Measurements from ENCODE around the gene CAMK1D.
"Not testable (repeated sequence)": the region's sequence is repeated elsewhere in the genome, so short reads cannot be mapped to it uniquely, and the experiment has no call there.

CAMK1D gene

GRCh38 chr10:12340371-12340770 lies 9.0 kb upstream of the CAMK1D start:
- no peak for DNase-seq

- DNase-seq: no peak
Observed at GRCh38 chr10:12340937-12341336, 8.4 kb upstream of the CAMK1D start.

GRCh38 chr10:12341526-12341925 lies 7.8 kb upstream of the CAMK1D start:
- DNase-seq: no peak

DNA sequence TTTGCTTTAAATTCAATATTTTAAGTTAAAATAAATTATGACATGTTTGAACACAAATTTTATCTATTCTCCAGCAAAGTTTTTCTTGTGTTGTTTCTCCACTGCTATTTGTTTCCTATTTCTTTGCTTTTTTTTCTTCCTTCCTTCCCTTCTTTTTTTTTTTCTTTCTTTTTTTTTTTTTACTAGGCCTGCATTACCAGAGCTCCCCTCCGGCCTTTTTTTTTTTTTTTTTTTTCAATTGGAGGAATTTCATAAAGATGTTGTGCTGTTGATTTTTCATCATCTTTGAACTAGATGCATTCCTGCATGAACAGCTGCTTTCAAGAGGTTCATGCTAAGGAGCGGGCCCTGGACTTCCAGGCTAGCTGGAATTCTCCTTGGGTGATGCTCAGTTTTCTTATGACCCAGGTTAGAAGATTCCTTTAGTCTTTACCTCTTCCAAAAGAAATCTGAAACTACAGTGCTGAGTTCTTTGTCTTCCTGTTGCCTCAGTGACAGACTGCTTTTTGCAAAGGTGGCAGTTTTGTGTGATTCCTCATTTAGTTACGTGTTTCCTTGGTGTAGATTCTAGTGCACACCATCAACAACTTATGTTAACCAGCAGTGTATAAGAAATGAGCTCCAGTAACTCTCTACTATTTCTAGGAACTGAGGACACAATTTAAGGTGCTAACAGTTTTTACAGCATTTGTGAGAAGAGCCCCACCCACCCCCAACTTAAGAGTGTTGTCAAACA lies 4.8 kb upstream of the CAMK1D start:
- no peak for DNase-seq

DNA sequence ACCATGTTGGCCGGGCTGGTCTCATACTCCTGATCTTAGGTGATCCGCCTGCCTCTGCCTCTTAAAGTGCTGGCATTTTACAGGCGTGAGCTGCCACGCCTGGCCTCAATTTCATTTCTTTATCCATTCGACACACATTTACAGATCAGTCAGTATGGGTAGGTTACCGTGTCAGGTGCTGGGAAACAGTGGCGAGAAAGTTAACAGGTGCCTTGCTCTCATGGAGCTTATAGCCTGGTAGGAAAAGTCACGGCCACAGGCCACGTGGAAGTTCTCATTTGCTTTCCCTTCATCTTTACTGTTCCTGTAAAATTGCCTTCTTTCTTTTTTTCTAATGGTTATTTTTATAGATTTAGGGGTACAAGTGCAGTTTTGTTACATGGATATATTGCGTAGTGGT lies 2.6 kb upstream of the CAMK1D start:
- no peak for DNase-seq

DNA sequence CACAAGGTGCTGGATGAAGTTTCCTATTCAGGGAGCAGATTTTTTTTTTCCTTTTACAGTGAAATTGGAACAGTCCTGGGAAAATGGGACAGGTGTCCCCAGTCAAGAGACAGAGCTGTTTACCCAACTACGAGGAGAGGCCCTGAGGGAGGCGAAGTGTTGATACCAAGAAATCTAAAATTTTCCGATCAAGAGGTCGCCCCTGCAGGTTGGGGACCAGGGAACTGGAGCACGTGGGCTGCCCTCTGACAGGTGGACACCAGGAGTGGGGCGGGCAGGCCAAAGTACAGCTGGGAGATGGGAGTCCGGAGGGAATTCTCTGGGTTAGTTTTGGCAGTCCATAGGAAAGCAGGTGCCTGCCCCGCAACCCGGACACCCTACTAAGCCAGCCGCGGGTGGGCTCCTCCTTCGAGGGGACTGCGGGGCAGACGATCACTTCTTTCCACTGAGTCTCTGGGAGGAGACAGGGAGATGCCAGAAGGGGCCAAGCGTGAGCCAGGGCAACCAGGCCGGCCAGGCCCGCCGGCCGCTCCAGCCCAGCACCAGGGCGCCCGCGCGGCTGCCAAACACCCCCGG lies 965 bp upstream of the CAMK1D start:
- DNase-seq: no peak

GRCh38 chr10:12349629-12350166 lies 351 bp downstream of the CAMK1D start:
- DNase-seq: peak; percentile 84

- peak; percentile 78 for DNase-seq
Observed at GRCh38 chr10:12350167-12350872, 973 bp downstream of the CAMK1D start.

DNA sequence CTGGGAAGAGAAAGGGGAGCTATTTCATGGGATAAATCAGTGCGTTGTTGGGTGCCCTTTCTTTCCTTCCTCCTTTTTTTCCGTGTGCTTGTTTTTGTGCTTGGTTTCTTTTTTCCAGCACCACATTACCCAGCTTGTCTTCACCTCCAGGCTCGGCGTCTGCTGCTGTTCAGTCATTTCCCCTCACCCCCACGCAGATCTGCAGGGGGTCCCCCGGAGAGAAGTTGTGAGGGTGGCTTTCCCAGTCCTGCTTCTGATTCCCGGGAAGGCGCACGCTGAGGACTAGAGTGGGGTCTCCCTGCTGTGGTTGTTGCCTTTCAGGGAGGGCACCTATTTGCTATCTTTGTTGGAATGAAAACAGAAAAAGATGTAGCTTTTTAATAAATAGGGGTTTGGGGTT lies 1.6 kb downstream of the CAMK1D start:
- no peak for DNase-seq

GRCh38 chr10:12351447-12351846 lies 2.1 kb downstream of the CAMK1D start:
- DNase-seq: no peak

GRCh38 chr10:12351889-12352288 lies 2.5 kb downstream of the CAMK1D start:
- no peak for DNase-seq

- no peak for DNase-seq
Observed at GRCh38 chr10:12353399-12354242, 4.3 kb downstream of the CAMK1D start.

GRCh38 chr10:12354696-12355095 lies 5.3 kb downstream of the CAMK1D start:
- DNase-seq: not testable (repeated sequence)

DNA sequence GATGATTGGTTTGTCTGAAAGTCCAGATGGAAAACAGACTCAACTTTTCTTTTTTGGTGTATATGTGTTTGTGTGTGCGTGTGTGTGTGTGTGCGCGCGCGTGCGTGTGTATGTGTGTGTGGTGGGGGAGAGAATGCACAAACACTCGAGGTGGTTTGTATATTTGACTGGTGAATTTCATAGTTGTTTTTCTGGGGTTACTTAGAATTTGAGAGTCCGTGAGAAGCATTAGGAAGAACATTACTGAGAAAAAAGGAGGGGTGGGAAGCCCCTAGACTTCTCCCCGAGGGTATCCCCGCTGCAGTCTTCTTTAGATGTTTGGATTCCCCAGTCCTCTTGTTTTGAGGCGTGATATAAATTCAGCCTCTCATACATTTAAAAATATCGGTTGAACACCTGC lies 6.0 kb downstream of the CAMK1D start:
- DNase-seq: no peak

- DNase-seq: no peak
Observed at GRCh38 chr10:12357525-12358151, 8.3 kb downstream of the CAMK1D start.

GRCh38 chr10:12358863-12359564 lies 9.7 kb downstream of the CAMK1D start:
- no peak for DNase-seq

GRCh38 chr10:12360461-12360860 lies 11.1 kb downstream of the CAMK1D start:
- no peak for DNase-seq

GRCh38 chr10:12361115-12361514 lies 11.8 kb downstream of the CAMK1D start:
- DNase-seq: not testable (repeated sequence)

GRCh38 chr10:12364559-12364958 lies 15.2 kb downstream of the CAMK1D start:
- no peak for DNase-seq

DNA sequence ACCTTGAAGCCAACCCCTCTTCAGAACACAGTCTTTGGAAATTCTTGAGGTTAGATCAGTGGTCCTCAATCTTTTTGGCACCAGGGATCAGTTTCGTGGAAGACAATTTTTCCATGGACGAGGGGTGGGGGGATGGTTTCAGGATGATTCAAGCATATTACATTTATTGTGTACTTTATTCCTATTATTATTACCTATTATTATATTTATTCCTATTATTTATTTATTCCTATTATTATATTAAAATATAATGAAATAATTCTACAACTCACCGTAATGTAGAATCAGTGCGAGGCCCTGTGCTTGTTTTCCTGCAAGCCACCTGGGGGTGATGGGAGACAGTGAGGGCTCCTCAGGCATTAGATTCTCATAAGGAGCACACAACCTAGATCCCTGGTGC lies 17.9 kb downstream of the CAMK1D start:
- DNase-seq: no peak

DNA sequence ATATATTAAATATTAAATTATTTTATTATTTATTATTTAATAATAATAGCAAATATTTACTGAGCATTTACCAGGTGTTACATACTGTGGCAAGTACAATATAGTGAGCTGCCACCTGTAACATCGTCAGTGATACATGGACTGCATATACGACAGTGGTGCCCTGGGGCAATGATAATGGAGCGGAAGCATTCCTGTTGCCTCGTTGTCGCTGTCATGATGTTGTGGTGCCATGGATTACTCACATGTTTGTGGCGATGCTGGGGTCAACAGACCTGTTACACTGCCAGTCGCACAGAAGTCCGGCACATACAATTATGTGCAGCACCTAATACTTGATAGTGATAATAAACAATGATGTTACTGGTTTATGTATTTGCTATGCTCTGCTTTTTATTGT lies 20.6 kb downstream of the CAMK1D start:
- no peak for DNase-seq
